HG03354 (cell line): ENCODE measurements around the gene OLFML3.
A peak's percentile ranks its signal among the peaks of the same experiment; 100 is the strongest.

Source experiments
- ATAC-seq: cut with Tn5 transposase; IDR thresholded peaks from one replicate; pipeline ENCODE4 v1.9.1; 2021; ENCODE audit warnings: mild to moderate bottlenecking; ENCODE audit not compliant: unreplicated experiment, poor library complexity, severe bottlenecking

Gene OLFML3

GRCh38 chr1:113978863-113979702, at the start of gene OLFML3:
OLFML3 (plus strand) TSS chr1:113979474; CDS start chr1:113979517, 43 bp downstream.
- ATAC-seq = no peak

GRCh38 chr1:113929750-113930498, 49.4 kb upstream of the OLFML3 start:
- ATAC-seq = peak; percentile 36

GRCh38 chr1:113930499-113931161, 48.6 kb upstream of the OLFML3 start:
- peak; percentile 44 for ATAC-seq

GRCh38 chr1:113931451-113931851, 47.8 kb upstream of the OLFML3 start:
- no peak for ATAC-seq

- no peak for ATAC-seq
These were observed 45.3 kb upstream of the OLFML3 start for GRCh38 chr1:113934006-113934405.

- ATAC-seq = no peak
These were observed 44.7 kb upstream of the OLFML3 start for GRCh38 chr1:113934511-113935055.

- no peak for ATAC-seq
These were observed 44.1 kb upstream of the OLFML3 start for GRCh38 chr1:113935176-113935575.

GRCh38 chr1:113935970-113936369, 43.3 kb upstream of the OLFML3 start:
- ATAC-seq = no peak

GRCh38 chr1:113937146-113937545, 42.1 kb upstream of the OLFML3 start:
- ATAC-seq = no peak

- no peak for ATAC-seq
These were observed 41.1 kb upstream of the OLFML3 start for GRCh38 chr1:113938192-113938591.

GRCh38 chr1:113940365-113941244, 38.7 kb upstream of the OLFML3 start:
- peak; percentile 68 for ATAC-seq

- no peak for ATAC-seq
These were observed 38.1 kb upstream of the OLFML3 start for GRCh38 chr1:113941245-113941559.

GRCh38 chr1:113942527-113942926, 36.7 kb upstream of the OLFML3 start:
- ATAC-seq = no peak

GRCh38 chr1:113943028-113943811, 36.1 kb upstream of the OLFML3 start:
- ATAC-seq = no peak

GRCh38 chr1:113945329-113945728, 33.9 kb upstream of the OLFML3 start:
- ATAC-seq = no peak

- no peak for ATAC-seq
These were observed 33.2 kb upstream of the OLFML3 start for GRCh38 chr1:113946112-113946511.

- no peak for ATAC-seq
These were observed 32.4 kb upstream of the OLFML3 start for GRCh38 chr1:113946678-113947387.
